Astrocyte of the spinal cord (primary cell): ENCODE data around the gene SLC35D1.

Experiments
- DNase-seq: peaks from one replicate; pipeline ENCODE4 v3.0.0; 2011; ENCODE audit warnings: low read depth, low spot score
- H3K4me3 ChIP-seq: 2 replicates; pipeline ENCODE4 v1.5.1; 2011; ENCODE audit warnings: low read depth, mild to moderate bottlenecking, low read length, moderate library complexity
- CTCF ChIP-seq: IDR thresholded peaks from 2 replicates; pipeline ENCODE4 v1.5.1; 2012; ENCODE audit warnings: low read depth, mild to moderate bottlenecking, low read length, inconsistent platforms
- in situ Hi-C: cut with HindIII; loops from 2 replicates; pipeline ENCODE4 v1.10.0; 2017; ENCODE audit warnings: low sequenced_read_pairs

The SLC35D1 gene

GRCh38 chr1:67019121-67019520 lies 34.8 kb downstream of the SLC35D1 start:
- no peak for DNase-seq
- no peak overlapping the region for H3K4me3 ChIP-seq
- no peak for TF ChIP-seq CTCF
- in situ Hi-C loops = no loop called here

- no peak overlapping the region for H3K4me3 ChIP-seq
- DNase-seq = no peak
- in situ Hi-C loops = no loop called here
- no peak for TF ChIP-seq CTCF
These were observed 35.4 kb downstream of the SLC35D1 start for GRCh38 chr1:67018574-67018973.

GRCh38 chr1:67013573-67013972 lies 40.4 kb downstream of the SLC35D1 start:
- H3K4me3 ChIP-seq = no peak overlapping the region
- peak; percentile 56 for DNase-seq
- in situ Hi-C loops = no loop called here
- TF ChIP-seq CTCF = no peak

GRCh38 chr1:67009792-67010191 lies 44.2 kb downstream of the SLC35D1 start:
- H3K4me3 ChIP-seq = no peak overlapping the region
- no peak for DNase-seq
- no peak for TF ChIP-seq CTCF
- in situ Hi-C loops = no loop called here

GRCh38 chr1:67005068-67005467 lies 48.9 kb downstream of the SLC35D1 start:
- in situ Hi-C loops = no loop called here
- H3K4me3 ChIP-seq = no peak overlapping the region
- DNase-seq = no peak
- TF ChIP-seq CTCF = no peak

- DNase-seq = no peak
- no peak overlapping the region for H3K4me3 ChIP-seq
- in situ Hi-C loops = no loop called here
- no peak for TF ChIP-seq CTCF
These were observed 49.8 kb downstream of the SLC35D1 start for GRCh38 chr1:67004176-67004575.
